A673 (cell line): ENCODE data around the gene XAB2.

Experiments
- CTCF ChIP-seq: fragments of 300-800, 200-600 bp; sonication (generic); conservative IDR thresholded peaks from 2 replicates; pipeline ENCODE4 v1.5.1; 2017; ENCODE audit warnings: low read depth, mild to moderate bottlenecking, antibody characterized with exemption, low read length, moderate library complexity, mixed read lengths
- EZH2 ChIP-seq: fragments of 200-600 bp; sonication (generic); IDR thresholded peaks from 2 replicates; pipeline ENCODE4 v1.6.1; 2017; ENCODE audit warnings: borderline replicate concordance, low read depth, mild to moderate bottlenecking, mixed read lengths, antibody characterized with exemption, low read length; ENCODE audit not compliant: poor library complexity, severe bottlenecking

GRCh38 chr19:7622933-7623685, 6.2 kb downstream of the XAB2 start:
- no peak for TF ChIP-seq CTCF
- TF ChIP-seq EZH2, result no peak
